IMR-90 (cell line): ENCODE results near the gene HTT.

Experiments used
- BHLHE40 ChIP-seq: fragments of 150-350 bp; IDR thresholded peaks from 2 replicates; pipeline ENCODE4 v1.6.1; 2016; ENCODE audit warnings: mild to moderate bottlenecking, low read depth, low read length
- CEBPB ChIP-seq: IDR thresholded peaks from 2 replicates; pipeline ENCODE4 v1.6.1; 2012; ENCODE audit warnings: low read depth, low read length, improper control_type of control experiment
- CHD1 ChIP-seq: IDR thresholded peaks from 2 replicates; pipeline ENCODE4 v1.6.1; 2012; ENCODE audit warnings: low read depth, low read length, improper control_type of control experiment
- MAFK ChIP-seq: IDR thresholded peaks from 2 replicates; pipeline ENCODE4 v1.6.1; 2012; ENCODE audit warnings: low read depth, low read length, improper control_type of control experiment
- MAZ ChIP-seq: IDR thresholded peaks from 2 replicates; pipeline ENCODE4 v1.6.1; 2012; ENCODE audit warnings: low read depth, mild to moderate bottlenecking, low read length, improper control_type of control experiment, moderate library complexity, borderline replicate concordance
- MXI1 ChIP-seq: IDR thresholded peaks from 2 replicates; pipeline ENCODE4 v1.6.1; 2012; ENCODE audit warnings: low read depth, mild to moderate bottlenecking, low read length, moderate library complexity, borderline replicate concordance
- POLR2A ChIP-seq: IDR thresholded peaks from 2 replicates; pipeline ENCODE4 v1.6.1; 2012; ENCODE audit warnings: mild to moderate bottlenecking, low read depth, low read length
- RAD21 ChIP-seq: IDR thresholded peaks from 2 replicates; pipeline ENCODE4 v1.6.1; 2012; ENCODE audit warnings: low read length, improper control_type of control experiment
- RCOR1 ChIP-seq: IDR thresholded peaks from 2 replicates; pipeline ENCODE4 v1.6.1; 2012; ENCODE audit warnings: mild to moderate bottlenecking, low read length, improper control_type of control experiment; ENCODE audit not compliant: insufficient replicate concordance
- RFX5 ChIP-seq: IDR thresholded peaks from 2 replicates; pipeline ENCODE4 v1.8.0; 2012; ENCODE audit warnings: low read depth, mild to moderate bottlenecking, low read length, moderate library complexity
- SMC3 ChIP-seq: fragments of 150-350 bp; IDR thresholded peaks from 2 replicates; pipeline ENCODE4 v1.6.1; 2016; ENCODE audit warnings: low read depth, mild to moderate bottlenecking, antibody characterized with exemption, low read length, moderate library complexity
- USF2 ChIP-seq: fragments of 150-350 bp; IDR thresholded peaks from 2 replicates; pipeline ENCODE4 v1.6.1; 2017; ENCODE audit warnings: mild to moderate bottlenecking, antibody characterized with exemption, low read length, low read depth
- TF ChIP-seq, protein P1 (sequence below): conservative IDR thresholded peaks from 2 replicates; pipeline ENCODE4 v1.5.1; 2012; ENCODE audit warnings: mild to moderate bottlenecking, low read depth, low read length, improper control_type of control experiment

- TF ChIP-seq POLR2A (no peak), CEBPB (no peak), MAFK (no peak), MAZ (no peak), USF2 (no peak), SMC3 (no peak), RFX5 (no peak), BHLHE40 (no peak), MXI1 (no peak), RCOR1 (no peak), RAD21 (no peak), CHD1 (no peak)
- TF ChIP-seq, protein P1, sequence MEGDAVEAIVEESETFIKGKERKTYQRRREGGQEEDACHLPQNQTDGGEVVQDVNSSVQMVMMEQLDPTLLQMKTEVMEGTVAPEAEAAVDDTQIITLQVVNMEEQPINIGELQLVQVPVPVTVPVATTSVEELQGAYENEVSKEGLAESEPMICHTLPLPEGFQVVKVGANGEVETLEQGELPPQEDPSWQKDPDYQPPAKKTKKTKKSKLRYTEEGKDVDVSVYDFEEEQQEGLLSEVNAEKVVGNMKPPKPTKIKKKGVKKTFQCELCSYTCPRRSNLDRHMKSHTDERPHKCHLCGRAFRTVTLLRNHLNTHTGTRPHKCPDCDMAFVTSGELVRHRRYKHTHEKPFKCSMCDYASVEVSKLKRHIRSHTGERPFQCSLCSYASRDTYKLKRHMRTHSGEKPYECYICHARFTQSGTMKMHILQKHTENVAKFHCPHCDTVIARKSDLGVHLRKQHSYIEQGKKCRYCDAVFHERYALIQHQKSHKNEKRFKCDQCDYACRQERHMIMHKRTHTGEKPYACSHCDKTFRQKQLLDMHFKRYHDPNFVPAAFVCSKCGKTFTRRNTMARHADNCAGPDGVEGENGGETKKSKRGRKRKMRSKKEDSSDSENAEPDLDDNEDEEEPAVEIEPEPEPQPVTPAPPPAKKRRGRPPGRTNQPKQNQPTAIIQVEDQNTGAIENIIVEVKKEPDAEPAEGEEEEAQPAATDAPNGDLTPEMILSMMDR, result no peak
These were observed 39.9 kb downstream of the HTT start for GRCh38 chr4:3114377-3114776.
